HG03354 (cell line): ENCODE results near the gene MCRIP1.
"Not testable (repeated sequence)": the region's sequence is repeated elsewhere in the genome, so short reads cannot be mapped to it uniquely, and the experiment has no call there.

Experiments
- ATAC-seq: cut with Tn5 transposase; IDR thresholded peaks from one replicate; pipeline ENCODE4 v1.9.1; 2021; ENCODE audit warnings: mild to moderate bottlenecking; ENCODE audit not compliant: unreplicated experiment, poor library complexity, severe bottlenecking

The MCRIP1 gene

DNA sequence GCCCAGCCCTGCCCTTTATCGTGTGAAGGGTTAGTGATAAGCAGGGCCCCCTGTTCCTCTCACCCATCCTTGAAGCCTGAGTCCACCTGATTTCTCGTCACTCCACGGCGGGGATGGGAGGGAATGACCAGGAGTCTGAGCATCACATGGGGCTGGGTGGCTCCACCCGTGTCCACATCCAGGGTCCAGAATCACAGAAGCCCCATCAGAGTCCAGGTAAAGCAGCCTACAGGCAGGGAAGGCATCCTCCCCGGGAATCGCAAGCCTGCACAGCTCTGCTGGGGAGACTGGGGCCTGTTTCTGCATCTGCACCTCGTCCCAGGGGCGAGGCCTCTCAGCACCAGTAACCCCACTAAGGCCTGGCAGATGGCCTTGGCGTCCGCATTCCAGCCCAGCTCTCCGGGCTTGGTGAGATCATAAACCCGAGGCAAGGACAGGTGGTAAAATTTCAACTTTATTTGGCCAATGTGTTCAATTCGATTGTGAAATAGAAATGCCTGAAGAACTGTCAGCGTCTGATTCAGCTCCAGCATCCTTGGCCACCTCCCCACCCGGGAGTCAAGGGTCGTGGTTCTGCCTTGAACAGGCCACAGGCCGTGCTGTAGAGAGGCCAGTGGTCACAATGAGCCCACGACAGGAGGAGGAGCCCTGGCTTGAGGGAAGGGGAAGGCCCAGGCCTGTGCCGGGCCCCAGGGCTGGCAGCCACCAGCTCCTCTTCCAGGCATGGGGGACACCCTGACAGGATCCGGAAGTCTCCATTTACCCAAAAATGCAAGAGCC lies 9.8 kb upstream of the MCRIP1 start:
- ATAC-seq = no peak

DNA sequence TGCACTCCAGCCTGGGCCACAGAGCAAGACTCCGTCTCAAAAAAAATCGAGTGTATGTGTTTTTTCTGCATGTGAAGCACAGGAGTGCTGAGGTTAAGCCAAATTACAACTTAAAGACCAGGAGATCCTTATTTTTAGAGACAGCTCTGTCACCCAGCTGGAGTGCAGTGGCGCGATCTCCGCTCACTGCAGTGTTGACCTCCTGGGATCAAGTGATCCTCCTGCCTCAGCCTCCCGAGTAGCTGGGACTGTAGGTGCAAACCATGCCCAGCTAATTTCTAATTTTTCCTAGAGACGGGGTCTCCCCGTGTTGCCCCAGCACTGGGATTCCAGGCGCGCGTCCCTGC lies 9.3 kb upstream of the MCRIP1 start:
- no peak for ATAC-seq

DNA sequence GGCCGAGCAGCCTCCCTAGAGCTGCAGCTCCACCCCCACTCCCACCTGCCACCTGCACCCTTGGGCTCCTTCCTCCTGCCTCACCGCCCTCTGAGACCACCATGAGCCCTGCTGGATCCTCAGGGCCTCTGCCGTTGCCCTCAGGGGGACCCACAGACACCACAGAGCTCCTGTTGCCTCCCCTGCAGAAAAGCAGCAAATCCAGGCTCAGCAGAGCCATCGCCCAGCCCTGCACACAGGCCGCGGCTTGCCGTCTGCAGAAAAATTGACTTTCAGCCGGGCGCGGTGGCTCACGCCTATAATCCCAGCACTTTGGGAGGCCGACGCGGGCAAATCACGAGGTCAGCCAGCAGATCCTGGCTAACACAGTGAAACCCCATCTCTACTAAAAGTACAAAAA lies 8.8 kb upstream of the MCRIP1 start:
- ATAC-seq = no peak

DNA sequence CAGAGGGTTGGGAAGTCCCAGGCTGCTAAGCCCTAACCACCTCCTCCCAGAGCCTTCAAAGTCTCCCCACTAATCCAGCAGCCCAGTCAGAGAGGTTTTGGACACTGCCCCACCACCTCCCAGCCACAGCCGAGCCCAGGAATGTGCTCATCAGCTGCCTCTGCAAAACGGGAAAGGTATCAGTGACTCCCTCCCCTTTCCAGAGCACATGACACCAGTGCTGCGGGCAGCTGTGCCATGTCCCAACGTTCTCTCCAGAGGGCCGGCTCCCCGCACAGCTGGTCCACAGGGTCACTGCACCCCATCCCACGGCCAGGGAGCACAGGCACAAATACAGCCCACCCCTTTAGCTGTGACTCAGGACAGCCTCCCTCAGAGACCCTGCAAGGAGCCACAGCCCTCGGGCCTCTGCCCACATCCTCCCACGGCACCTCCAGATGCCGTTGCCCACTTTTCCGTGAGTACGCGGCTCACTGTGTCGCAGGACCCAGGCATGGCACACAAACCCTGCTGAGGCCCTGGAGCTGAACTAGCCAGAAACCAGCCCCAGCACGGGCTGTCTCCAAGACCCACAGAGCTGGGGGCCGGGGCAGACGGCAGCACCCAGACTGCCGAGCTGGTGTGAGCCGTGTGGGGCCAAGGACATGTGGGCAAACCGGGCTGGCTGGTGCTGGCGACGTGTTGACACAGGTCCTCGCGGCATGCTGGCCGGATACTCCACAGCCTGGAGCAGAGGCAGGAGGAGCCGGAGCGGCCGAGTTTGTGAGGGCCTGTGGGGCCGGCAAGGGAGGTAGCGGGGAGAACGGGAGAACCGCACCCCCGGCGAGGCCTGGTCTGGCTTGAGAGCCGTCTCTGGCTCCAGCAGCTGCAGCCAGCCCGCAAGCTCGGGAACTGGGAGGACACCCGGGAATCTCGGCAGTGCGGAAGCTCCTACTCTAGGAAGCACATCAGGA lies 8.0 kb upstream of the MCRIP1 start:
- no peak for ATAC-seq

DNA sequence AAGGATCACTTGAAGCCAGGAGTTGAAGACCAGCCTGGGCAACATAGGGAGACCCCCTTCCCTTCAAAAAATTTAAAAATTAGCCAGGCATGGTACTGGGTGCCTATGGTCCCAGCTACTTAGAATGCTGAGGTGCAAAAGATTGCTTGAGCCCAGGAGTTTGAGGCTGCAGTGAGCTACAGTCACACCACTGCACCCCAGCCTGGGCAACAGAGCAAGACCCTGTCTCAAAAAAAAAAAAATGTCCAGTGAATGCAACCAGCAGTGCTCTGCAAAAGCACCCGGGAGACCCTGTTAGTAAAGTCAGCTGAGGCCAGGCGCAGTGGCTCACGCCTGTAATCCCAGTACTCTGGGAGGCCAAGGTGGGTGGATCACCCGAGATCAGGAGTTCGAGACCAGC lies 7.0 kb upstream of the MCRIP1 start:
- not testable (repeated sequence) for ATAC-seq

DNA sequence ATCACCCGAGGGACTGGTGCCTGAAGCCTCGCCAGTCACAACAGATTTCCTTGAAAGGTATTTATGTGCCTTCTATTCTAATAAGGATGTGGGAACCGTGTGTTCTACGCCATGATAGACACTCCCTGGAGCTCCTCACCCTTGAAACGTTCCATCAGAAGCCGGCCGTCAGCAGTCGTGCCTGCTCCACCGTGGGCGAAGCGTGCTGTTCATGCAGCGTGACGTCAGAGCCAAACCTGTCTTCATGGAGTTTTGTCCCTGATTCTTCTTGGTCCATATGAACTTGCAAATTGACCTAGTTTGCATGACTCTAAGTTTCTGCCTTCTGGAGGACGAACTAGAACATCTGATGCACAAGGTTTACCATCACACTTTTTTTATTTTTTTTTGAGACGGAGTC lies 6.2 kb upstream of the MCRIP1 start:
- ATAC-seq = no peak

DNA sequence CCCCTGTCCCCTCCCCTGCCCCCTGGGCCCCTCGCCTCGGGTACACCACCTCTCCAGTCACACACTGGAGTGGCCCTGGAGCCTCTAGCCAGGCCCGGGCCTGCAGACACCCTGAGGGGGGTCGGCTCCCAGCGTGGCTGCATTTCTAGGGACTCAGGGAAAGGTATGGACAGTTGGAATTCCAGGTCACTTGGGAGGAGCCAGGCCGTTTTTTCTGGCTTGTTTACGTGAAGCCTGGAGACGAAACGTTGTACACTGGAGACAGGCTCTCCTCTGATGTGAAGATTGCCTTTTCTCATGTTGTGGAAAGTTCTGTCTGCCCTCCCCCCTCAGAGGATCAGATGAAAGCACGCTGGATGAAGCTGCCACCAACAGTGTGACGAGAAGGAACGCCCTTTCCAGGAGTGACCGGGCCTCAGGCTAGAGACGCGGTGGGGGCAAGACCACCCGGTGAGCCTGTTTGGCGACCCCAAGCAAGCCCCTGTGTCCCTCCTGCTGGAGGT lies 5.7 kb upstream of the MCRIP1 start:
- no peak for ATAC-seq

DNA sequence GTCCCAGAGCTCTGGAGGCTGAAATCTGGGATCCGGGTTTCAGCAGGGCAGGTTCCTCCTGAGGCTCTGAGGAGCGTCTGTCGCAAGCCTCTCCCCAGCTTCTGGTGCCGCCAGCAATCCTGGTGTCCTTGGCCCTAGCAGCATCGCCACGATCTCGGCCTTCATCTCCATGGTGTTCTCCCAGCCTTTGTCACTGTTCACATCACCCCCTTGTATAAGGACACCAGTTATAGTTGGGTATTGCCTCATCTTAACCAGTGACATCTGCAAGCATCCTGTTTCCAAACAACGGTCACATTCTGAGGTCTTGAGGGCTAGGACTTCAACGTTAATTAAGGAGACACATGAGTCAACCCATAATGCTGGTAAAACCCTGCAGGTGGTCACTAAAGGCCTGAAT lies 4.5 kb upstream of the MCRIP1 start:
- ATAC-seq = no peak

DNA sequence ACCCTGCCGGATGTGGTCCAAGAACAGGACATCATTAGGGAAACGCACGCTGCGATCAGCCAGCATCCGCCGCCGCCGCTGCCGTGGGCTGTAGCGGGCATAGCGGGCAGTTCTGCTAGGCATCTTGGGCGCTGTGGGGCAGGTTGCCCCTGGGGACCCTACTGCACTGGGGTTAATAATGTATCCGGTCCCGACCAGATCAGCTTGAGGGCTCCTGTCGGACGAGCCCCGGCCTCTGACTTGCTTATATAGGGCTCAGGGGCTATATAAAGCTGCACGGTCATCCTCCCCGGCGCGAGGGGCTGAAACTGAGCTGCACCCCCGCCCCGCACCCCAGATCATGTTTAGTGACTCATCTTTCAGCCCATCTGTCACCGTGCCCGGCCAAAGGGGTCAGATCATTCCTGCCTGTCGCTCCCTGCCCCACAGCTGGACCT lies 1.8 kb upstream of the MCRIP1 start, which contains the start of gene PPP1R27:
Gene PPP1R27 (minus strand): TSS at position 220 of the 437 bp plus-strand sequence. CDS start 97 bp downstream, at position 123.
- ATAC-seq = no peak

DNA sequence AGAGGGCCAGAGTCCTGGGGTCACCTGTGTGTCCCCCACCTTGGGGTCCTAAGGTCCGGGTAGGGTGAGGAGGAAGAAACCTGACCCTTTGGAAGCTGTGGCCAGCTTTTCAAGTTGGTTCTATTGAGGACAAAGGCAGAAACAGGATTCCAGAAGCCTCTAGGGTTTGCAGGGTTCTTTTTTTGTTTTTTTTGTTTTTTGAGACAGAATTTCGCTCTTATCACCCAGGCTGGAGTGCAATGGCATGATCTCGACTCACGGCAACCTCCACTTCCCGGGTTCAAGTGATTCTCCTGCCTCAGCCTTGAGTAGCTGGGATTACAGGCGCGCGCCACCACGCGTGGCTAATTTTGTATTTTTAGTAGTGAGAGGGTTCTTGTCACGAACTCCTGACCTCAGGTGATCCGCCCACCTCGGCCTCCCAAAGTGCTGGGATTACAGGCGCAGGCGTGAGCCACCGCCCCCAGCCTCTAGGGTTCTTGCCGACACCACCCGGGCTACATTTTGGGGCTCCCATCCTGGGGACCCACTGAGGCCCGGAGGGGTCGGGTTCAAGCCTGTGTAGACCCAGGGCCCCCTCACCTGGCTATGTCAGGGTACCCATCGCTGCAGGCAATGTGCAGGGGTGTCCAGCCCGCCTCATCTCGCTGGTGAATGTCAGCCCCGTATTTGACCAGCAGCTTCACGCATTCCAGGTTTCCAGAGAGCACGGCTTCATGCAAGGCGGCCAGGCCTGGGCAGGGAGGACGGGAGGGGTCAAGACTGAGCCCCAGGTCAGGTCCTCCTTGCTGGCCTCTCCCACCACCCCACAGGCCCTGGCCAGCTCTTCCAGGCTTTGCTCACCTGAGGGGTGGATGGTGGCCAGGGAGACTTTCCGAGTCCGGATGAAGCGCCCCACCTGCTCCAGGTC lies 1.1 kb upstream of the MCRIP1 start:
- no peak for ATAC-seq

DNA sequence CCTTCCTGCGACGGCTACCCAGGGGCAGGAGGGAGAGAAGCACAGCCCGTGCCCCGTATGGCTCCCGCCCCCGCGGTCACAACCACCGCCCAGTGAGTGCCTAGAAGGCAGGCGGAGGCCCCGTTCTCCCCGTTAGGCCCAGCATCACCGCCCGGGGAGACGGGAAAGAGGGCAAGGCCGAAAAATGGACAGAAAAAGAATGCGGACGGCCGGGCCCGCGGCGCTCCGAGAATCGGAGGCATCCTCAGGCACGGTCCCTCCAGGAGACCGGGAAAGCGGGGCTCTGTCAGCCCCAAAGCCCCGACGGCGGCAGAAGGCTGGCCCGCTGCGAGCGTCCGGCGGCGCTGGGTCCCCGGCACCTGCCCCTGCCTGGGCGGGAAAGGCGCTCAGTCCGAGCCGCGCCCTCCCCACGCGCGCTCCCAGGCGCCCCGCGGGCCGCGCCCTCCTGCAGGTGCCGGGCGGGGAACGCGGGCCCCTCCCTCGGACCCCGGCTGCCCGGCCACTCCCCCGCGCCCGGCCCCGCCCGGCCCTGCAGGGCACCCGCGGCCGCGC lies 407 bp downstream of the MCRIP1 start:
- peak; percentile 23 for ATAC-seq

DNA sequence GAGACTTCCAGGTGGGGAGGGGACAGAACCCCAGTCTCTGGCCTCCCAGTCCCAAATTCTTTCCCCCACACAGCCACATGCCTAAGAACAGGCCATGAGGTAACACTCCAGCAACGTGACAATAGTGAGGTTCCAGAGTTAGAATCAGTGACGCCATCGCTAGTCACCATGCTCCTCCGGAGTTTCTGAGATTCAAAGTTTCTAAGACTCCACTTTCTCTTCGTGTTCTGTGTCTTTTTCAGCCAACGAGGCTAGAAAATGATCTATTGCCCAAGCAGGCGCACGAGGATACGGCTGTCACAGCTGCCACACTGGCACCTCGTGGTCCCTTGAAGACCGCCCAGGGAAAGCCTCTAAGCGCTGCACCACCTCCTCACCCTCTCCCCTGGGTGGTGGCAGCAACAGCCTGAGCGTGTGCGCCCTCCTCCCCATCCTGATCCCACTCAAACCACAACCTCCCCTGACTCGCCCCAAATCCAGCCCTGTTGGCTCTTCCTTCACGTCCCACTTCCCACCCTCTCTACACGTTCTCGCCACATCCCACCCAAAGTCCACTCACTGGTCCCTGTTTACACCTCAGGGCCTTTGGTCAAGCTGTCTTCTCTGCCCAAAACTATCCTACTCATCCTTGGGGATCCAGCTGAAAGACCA lies 1.0 kb downstream of the MCRIP1 start:
- ATAC-seq = peak; percentile 18

DNA sequence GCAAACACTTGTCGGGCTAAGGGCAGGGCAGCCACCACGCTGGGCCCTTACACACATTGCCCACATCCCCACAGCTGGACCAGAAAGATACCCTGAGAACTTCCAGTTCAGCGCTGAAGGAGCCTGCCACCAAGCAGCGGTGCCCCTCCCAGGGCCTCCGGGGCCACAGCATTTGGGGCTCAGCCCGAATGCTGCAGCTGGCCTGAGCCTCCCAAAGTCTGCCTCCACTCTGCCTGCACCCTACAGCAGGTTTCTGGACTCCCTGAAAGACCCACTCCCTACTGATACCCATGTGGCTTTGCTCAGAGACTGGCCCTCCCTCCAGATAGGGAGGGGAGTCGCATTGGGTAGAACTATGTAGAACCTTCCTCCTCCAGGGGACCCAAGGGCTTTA lies 1.5 kb downstream of the MCRIP1 start:
- ATAC-seq = no peak

DNA sequence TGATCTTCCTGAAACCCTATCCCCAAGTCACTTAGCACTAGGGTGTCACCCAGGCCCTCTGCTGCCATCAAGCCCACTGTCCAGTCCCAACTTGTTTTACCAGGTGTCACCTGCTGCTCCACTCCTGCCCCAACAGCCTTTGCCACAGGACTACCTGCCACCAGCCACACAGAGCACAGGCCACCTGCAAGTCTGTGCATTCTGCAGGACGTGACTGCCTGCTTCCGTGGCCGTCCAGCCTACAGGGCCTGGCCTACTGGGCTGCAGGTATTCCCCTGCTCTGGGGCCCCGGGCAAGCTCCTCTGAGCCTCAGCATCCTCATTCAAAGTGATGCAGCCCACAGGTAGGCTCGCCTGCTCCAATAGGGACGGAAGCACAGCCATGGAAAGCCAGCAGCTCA lies 3.2 kb downstream of the MCRIP1 start:
- no peak for ATAC-seq

DNA sequence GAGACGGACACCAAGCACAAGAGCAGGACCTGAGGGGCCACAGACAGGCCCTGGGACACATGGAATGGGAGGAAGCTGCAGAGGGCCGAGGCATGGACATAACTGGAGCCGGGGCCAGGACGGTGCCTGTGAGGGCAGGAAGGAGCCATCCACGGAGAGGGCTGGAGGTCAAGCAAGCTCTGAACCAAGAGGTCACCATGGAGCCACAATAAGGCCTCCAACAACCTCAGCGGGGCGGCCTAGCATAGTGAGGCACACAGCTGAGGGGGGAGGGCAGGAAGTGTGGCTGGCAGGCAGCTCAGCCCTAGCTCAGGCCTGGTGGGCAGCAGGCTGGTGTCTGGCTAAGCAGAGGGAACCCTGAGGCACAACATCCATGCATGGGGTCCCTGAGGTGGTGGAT lies 4.4 kb downstream of the MCRIP1 start:
- no peak for ATAC-seq

DNA sequence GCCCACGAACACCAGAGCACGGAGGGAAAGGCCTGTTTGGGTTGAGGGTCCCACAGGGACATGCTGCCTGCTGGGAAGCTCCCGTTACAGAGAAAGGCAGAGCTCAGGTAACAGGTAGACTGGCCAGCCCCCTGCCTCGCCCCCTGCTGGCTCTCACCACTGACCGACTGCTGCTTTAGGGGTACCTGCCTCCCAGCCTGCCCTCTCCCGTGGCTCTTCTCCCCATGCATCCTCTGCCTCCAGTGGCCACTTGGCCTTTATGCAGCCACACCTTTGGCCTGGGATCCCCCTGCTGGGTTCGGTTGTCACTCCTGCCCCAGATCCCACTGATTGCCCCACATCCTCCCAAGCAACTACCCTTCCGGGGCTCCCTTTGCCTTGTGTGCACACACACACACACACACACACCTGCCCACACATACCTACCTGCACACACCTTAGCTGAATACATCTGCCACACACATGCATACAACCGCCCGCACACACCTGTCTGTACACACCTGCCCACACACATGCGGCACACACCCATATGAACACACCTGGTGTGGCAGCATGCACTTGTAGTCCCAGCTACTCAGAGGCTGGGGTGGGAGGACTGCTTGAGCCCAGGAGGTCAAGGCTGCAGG lies 7.1 kb downstream of the MCRIP1 start:
- no peak for ATAC-seq

DNA sequence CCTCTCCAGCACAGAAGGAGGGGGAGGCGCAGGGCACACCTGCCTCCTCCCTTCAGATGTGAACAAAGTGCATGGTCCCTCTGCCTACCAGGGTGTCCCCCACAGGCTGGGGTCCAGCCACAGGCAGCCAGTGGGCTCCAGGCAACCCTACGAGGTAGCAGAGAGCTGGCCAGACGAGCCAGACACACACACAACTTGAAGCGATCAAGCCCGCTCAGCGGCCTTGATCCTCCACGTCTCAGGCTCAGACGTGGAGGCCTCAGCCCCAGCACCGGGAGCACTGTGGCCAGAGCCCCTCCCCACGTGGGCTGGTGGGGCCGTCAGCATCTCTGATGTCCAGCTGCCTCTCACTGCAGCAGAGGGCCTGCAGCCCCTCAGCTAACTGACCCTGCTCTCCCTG lies 8.5 kb downstream of the MCRIP1 start:
- ATAC-seq = no peak

DNA sequence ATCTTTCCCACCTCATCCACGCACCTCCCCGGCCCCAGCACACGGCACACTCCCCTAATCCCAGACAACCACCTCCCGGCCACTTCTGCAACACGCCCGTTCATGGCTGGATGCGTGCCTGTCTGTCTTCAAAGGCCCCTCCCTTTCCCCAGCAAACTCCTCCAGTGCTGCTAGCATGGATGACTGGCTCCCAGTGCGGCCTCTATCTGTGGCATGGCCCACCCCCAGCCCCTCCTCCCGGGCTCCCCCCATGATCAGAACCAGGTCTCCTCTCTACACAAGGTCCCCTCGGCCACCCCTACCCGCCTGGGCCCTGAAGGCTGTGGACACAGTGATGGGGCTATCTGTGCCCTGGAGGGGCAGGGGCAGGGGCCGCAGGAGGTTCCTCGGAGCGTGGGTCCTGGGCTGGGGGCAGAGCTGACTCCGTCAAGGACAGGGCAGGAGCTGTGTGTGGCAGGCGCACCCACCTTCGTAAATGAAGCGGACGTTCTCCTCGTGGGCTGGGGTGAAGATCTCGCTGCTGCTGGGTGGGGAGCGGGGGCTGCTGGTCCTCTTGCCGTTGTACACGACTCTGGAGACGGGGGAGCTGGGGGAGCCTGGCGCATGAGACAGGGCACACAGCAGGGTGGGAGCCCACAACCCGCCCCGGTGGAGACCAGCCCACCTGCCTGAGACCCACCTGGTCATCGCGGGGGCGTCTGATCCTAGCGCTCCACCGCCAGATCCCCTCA lies 9.1 kb downstream of the MCRIP1 start:
- ATAC-seq = no peak
